Left hindlimb (tissue), 1 donor: ENCODE measurements around the gene KRT7.

Experiments used
- DNase-seq: peaks from one replicate; pipeline ENCODE4 v3.0.0-alpha.2; 2018

The KRT7 gene

GRCh38 chr12:52200086-52200780 is 32.8 kb upstream of the KRT7 start:
- peak; percentile 35 for DNase-seq

GRCh38 chr12:52200781-52201450 is 32.1 kb upstream of the KRT7 start:
- DNase-seq, result peak; percentile 22

GRCh38 chr12:52201451-52201839 is 31.6 kb upstream of the KRT7 start:
- DNase-seq, result no peak

- DNase-seq, result peak; percentile 55
Measured at GRCh38 chr12:52202361-52203078, 30.5 kb upstream of the KRT7 start.

- peak; percentile 66 for DNase-seq
Measured at GRCh38 chr12:52203079-52203921, 29.7 kb upstream of the KRT7 start.

GRCh38 chr12:52204095-52204930 is 28.7 kb upstream of the KRT7 start:
- peak; percentile 17 for DNase-seq

- peak; percentile 10 for DNase-seq
Measured at GRCh38 chr12:52204931-52205505, 28.0 kb upstream of the KRT7 start.

- DNase-seq, result peak; percentile 24
Measured at GRCh38 chr12:52205612-52206303, 27.3 kb upstream of the KRT7 start.

- peak; percentile 28 for DNase-seq
Measured at GRCh38 chr12:52206304-52207040, 26.6 kb upstream of the KRT7 start.

GRCh38 chr12:52207106-52207505 is 25.9 kb upstream of the KRT7 start:
- DNase-seq, result peak; percentile 15

GRCh38 chr12:52207895-52208294 is 25.1 kb upstream of the KRT7 start:
- DNase-seq, result peak; percentile 69

GRCh38 chr12:52208424-52209165 is 24.4 kb upstream of the KRT7 start:
- peak; percentile 25 for DNase-seq

- DNase-seq, result peak; percentile 22
Measured at GRCh38 chr12:52209321-52209720, 23.7 kb upstream of the KRT7 start.

GRCh38 chr12:52210186-52210924 is 22.7 kb upstream of the KRT7 start:
- peak; percentile 26 for DNase-seq

GRCh38 chr12:52210925-52211650 is 22.0 kb upstream of the KRT7 start:
- DNase-seq, result peak; percentile 24

GRCh38 chr12:52211716-52212585 is 21.1 kb upstream of the KRT7 start:
- DNase-seq, result peak; percentile 27
